Brain microvascular endothelial cell (primary cell): ENCODE results near the gene LPIN1.

Experiments used
- DNase-seq: peaks from one replicate; pipeline ENCODE4 v3.0.0-alpha.2; 2020
- H3K27ac ChIP-seq: fragments of 250-450 bp; sonication (Bioruptor Pico); 2 replicates; pipeline ENCODE4 v1.5.1; 2020; ENCODE audit warnings: mild to moderate bottlenecking, moderate library complexity
- H3K27me3 ChIP-seq: fragments of 250-450 bp; sonication (Bioruptor Pico); replicated peaks from 2 replicates; pipeline ENCODE4 v1.5.1; 2020; ENCODE audit warnings: mild to moderate bottlenecking
- H3K36me3 ChIP-seq: fragments of 250-450 bp; sonication (Bioruptor Pico); replicated peaks from 2 replicates; pipeline ENCODE4 v1.5.1; 2020; ENCODE audit warnings: mild to moderate bottlenecking
- H3K4me3 ChIP-seq: 2 replicates; pipeline ENCODE4 v1.5.1; 2011; ENCODE audit warnings: low read depth, mild to moderate bottlenecking, control low read depth, low read length, moderate library complexity
- CTCF ChIP-seq: IDR thresholded peaks from 2 replicates; pipeline ENCODE4 v1.5.1; 2011; ENCODE audit warnings: low read depth, mild to moderate bottlenecking, moderate library complexity, low read length, control low read depth, inconsistent platforms; ENCODE audit errors: missing control alignments
- in situ Hi-C: cut with HindIII; loops from 2 replicates; pipeline ENCODE4 v1.10.0; 2017; ENCODE audit warnings: low sequenced_read_pairs, low pct_ligation_motif_present

LPIN1 gene

GRCh38 chr2:11863103-11863502, 116.7 kb downstream of the LPIN1 start:
- in situ Hi-C loops = loop anchor here (25.0 kb wide), 1 partner anchor 849 kb away; the partner anchor contains the start of gene TRIB2
- DNase-seq = no peak
- H3K36me3 ChIP-seq = no peaks in the 10 kb centered on the region
- no peak for TF ChIP-seq CTCF
- H3K27me3 ChIP-seq = no peaks in the 10 kb centered on the region
- no peak overlapping the region for H3K4me3 ChIP-seq
- no peak overlapping the region for H3K27ac ChIP-seq

GRCh38 chr2:11863513-11864328, 117.3 kb downstream of the LPIN1 start:
- peak; percentile 88 for DNase-seq
- no peak overlapping the region for H3K27ac ChIP-seq

GRCh38 chr2:11864724-11865123, 118.3 kb downstream of the LPIN1 start:
- no peak for DNase-seq
- in situ Hi-C loops = loop anchor here (25.0 kb wide), 1 partner anchor 848 kb away; the partner anchor contains the start of gene TRIB2
- no peak for TF ChIP-seq CTCF
- H3K36me3 ChIP-seq = no peaks in the 10 kb centered on the region
- no peak overlapping the region for H3K4me3 ChIP-seq
- no peaks in the 10 kb centered on the region for H3K27me3 ChIP-seq
- no peak overlapping the region for H3K27ac ChIP-seq

More at GRCh38 chr2:11863513-11864328, 117.3 kb downstream of the LPIN1 start:
- Histone ChIP-seq H3K36me3 (no peaks in the 10 kb centered on the region), H3K27me3 (no peaks in the 10 kb centered on the region), H3K4me3 (no peak overlapping the region)
- in situ Hi-C loops = loop anchor here (25.0 kb wide), 1 partner anchor 849 kb away; the partner anchor contains the start of gene TRIB2
- TF ChIP-seq CTCF = peak; percentile 96

- H3K27ac ChIP-seq = no peak overlapping the region
- no peak for DNase-seq
- in situ Hi-C loops = loop anchor here (25.0 kb wide), 1 partner anchor 847 kb away; the partner anchor contains the start of gene TRIB2
Measured at GRCh38 chr2:11865378-11865777, 118.9 kb downstream of the LPIN1 start.

GRCh38 chr2:11865805-11866204, 119.4 kb downstream of the LPIN1 start:
- no peak overlapping the region for H3K27ac ChIP-seq
- TF ChIP-seq CTCF = no peak
- DNase-seq = no peak
- no peak overlapping the region for H3K4me3 ChIP-seq
- in situ Hi-C loops = loop anchor here (25.0 kb wide), 1 partner anchor 846 kb away; the partner anchor contains the start of gene TRIB2
- H3K27me3 ChIP-seq = no peaks in the 10 kb centered on the region
- H3K36me3 ChIP-seq = no peaks in the 10 kb centered on the region

More at GRCh38 chr2:11865378-11865777, 118.9 kb downstream of the LPIN1 start:
- no peak for TF ChIP-seq CTCF
- Histone ChIP-seq H3K36me3 (no peaks in the 10 kb centered on the region), H3K27me3 (no peaks in the 10 kb centered on the region), H3K4me3 (no peak overlapping the region)
